Measurements from ENCODE around the gene FBXL16.

DNA sequence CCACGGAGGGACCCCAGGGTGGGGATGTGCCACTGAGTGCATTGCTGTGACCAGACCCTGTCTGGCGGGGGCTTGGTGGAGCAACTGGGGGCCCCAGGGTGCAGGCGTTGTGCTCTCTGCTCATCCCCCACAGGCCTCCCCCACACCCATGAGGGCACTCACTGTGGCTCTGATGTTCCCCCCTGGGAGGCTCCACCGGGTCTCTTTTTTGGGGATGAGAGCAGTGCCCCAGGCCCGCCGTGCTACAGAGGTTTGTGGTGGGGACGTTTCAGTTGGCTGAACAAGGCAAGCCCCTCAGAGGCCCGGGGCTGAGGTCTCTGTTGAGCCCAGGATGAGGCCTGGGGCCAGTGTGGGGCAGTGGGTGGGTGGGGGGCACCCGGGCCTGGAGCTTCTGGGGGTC, 18.1 kb upstream of the FBXL16 start:
- TF ChIP-seq POLR2A (IDR thresholded peaks at IDR 0.05): no peak
- TF ChIP-seq, protein P1, sequence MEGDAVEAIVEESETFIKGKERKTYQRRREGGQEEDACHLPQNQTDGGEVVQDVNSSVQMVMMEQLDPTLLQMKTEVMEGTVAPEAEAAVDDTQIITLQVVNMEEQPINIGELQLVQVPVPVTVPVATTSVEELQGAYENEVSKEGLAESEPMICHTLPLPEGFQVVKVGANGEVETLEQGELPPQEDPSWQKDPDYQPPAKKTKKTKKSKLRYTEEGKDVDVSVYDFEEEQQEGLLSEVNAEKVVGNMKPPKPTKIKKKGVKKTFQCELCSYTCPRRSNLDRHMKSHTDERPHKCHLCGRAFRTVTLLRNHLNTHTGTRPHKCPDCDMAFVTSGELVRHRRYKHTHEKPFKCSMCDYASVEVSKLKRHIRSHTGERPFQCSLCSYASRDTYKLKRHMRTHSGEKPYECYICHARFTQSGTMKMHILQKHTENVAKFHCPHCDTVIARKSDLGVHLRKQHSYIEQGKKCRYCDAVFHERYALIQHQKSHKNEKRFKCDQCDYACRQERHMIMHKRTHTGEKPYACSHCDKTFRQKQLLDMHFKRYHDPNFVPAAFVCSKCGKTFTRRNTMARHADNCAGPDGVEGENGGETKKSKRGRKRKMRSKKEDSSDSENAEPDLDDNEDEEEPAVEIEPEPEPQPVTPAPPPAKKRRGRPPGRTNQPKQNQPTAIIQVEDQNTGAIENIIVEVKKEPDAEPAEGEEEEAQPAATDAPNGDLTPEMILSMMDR (IDR thresholded peaks at IDR 0.05): no peak

All from suprapubic skin (tissue), 3 donors.